ENCODE measurements around the gene TRAIP.

The TRAIP gene

GRCh38 chr3:49876567-49876966, 20.2 kb upstream of the TRAIP start:
- no peak for DNase-seq (ENCODE audit: low read depth in 2 of 3, low spot score in 1 of 3)

DNA sequence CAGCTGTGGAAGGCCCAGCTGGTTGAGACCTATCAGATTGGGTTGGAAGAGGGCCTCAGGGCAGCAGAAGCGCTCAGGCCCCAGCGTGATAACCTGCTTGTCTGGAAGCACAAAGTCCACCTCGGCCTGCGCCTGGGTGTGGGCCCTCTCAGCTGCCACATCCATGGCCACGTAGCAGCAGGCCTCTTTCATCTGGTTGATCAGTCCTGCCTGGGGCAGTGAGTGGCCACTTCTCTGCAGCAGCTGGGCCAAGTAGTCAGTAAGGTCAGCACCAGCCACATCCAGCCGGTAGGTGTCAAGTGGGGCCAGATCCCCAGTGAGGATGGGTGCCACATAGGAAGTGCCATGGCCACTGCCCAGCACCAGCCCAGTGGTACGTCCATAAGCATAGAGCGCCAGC, 17.3 kb upstream of the TRAIP start:
- DNase-seq (ENCODE audit: low read depth in 2 of 3, low spot score in 1 of 3), result no peak

GRCh38 chr3:49872801-49873281, 16.5 kb upstream of the TRAIP start:
- DNase-seq (ENCODE audit: low read depth in 2 of 3, low spot score in 1 of 3), result peak in 1 of 3 donors; percentile 18

- no peak for DNase-seq (ENCODE audit: low read depth in 2 of 3, low spot score in 1 of 3)
These were observed 15.3 kb upstream of the TRAIP start for GRCh38 chr3:49871531-49872153.

DNA sequence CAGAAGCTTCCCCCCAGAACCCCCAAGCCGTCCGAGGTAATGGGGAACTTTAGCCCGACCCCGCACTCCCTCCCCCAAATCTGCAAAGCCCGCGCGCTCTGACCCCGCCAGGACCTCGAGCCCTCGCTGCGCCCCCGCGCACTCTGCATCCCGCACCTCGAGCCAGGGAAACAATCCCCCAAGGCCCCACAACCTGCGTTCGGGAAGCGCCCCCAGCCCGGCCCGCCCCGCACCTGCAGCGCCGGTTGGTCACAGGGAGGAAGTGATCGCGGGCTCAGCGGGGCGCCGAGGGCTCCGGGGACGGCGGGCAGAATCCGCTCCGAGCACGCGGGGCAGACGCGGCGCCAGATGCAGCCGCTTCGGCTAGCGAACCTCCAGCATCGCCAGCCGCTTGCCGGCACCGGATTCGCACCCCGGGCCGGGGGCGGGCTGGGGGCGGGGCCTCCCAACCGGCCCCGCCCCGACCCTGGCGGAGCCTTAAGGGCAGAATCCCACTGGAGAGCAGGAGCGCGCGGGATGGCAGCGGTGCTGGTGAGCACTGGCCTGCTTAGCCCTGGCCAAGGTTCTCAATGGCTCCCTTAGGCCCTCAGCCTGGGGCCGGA, 13.3 kb upstream of the TRAIP start, which contains the start of gene CAMKV:
TSS of gene CAMKV (minus strand) at position 382 of the 602 bp plus-strand sequence. CDS start 7,518 bp downstream, outside the sequence.
- DNase-seq (ENCODE audit: low read depth in 2 of 3, low spot score in 1 of 3), result peak in 1 of 3 donors; percentile 23

- no peak for DNase-seq (ENCODE audit: low read depth in 2 of 3, low spot score in 1 of 3)
These were observed 12.6 kb upstream of the TRAIP start for GRCh38 chr3:49868862-49869466.

- no peak for DNase-seq (ENCODE audit: low read depth in 2 of 3, low spot score in 1 of 3)
These were observed 11.5 kb upstream of the TRAIP start for GRCh38 chr3:49867871-49868321.

GRCh38 chr3:49867400-49867799, 11.0 kb upstream of the TRAIP start:
- no peak for DNase-seq (ENCODE audit: low read depth in 2 of 3, low spot score in 1 of 3)

DNA sequence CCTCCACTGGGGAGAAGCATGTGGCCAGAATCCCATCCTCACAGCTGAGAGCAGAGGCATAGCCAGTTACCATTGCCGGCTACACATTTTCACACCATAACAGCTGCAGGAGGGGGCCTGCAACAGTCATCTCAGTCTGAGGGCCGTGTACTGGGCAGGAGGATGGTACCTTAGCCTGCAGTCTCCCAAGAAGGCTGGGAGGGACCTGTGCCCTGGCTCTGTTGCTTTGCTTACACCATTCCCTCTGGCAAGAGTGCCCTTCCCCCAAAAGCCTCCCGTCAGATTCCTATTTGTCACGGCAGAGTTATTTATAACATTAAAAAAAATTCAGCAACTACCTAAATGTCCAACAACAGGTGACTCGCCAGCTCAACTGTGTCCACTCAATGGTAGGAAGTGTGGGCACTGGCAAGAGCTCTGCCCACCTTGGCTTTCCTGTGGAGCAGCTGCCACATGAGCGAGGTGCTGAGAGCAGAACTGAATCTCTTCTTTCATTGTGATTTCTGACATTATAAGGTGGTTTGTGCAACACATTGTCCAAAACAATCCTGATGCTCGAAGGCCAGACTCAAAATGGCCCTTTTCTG, 8.9 kb upstream of the TRAIP start:
- DNase-seq (ENCODE audit: low read depth in 2 of 3, low spot score in 1 of 3), result no peak

DNA sequence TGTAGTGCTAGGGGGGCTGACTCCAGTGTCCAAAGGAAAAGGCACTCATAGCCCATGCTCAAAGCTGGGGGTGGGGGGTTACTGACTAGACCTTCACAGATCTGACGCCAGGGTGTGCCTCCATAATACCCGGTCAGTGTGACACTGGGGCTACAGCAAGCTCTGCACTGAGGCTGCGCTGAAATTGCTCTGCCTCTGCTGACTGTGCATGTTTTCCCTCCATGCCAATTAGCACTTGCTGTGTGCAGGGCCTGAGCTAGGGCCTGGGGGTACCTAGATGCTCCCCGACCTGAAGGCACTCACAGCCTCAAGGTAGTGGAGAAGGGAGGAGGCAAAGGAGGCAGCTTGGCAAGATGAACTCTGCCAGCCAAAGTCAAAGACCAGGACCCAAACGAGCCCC, 8.1 kb upstream of the TRAIP start:
- no peak for DNase-seq (ENCODE audit: low read depth in 2 of 3, low spot score in 1 of 3)

GRCh38 chr3:49859576-49860305, 3.4 kb upstream of the TRAIP start:
- no peak for DNase-seq (ENCODE audit: low read depth in 2 of 3, low spot score in 1 of 3)

- no peak for DNase-seq (ENCODE audit: low read depth in 2 of 3, low spot score in 1 of 3)
These were observed 702 bp downstream of the TRAIP start for GRCh38 chr3:49855662-49856061.

- no peak for DNase-seq (ENCODE audit: low read depth in 2 of 3, low spot score in 1 of 3)
These were observed 10.7 kb downstream of the TRAIP start for GRCh38 chr3:49845694-49846093.

GRCh38 chr3:49844464-49845183, 11.7 kb downstream of the TRAIP start:
- DNase-seq (ENCODE audit: low read depth in 2 of 3, low spot score in 1 of 3), result no peak

- no peak for DNase-seq (ENCODE audit: low read depth in 2 of 3, low spot score in 1 of 3)
These were observed 13.4 kb downstream of the TRAIP start for GRCh38 chr3:49842843-49843517.

GRCh38 chr3:49841806-49842205, 14.6 kb downstream of the TRAIP start:
- DNase-seq (ENCODE audit: low read depth in 2 of 3, low spot score in 1 of 3), result no peak

GRCh38 chr3:49841126-49841696, 15.2 kb downstream of the TRAIP start:
- DNase-seq (ENCODE audit: low read depth in 2 of 3, low spot score in 1 of 3), result no peak

DNA sequence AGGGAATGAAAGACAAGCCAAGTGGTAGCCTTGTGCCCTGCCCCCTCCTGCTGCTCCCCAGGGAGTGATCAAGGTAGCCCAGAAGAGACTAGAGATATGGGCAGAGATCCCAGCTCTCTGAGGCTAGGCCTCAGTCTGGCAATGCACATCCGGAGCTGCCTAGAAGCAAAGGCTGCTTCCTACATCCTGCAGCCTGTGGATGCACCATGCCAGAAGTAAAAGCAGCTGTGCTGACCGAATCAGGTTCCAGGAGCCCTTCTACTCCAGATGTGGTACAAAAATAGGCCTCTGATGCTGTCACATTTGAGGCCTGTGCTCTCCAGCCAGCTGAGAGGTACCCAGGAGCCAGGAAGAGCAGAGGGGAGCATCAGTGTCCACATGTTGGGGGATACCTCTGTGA, 16.0 kb downstream of the TRAIP start:
- no peak for DNase-seq (ENCODE audit: low read depth in 2 of 3, low spot score in 1 of 3)

- peak; percentile 55 to 73 (median 59) for DNase-seq (ENCODE audit: low read depth in 2 of 3, low spot score in 1 of 3)
These were observed 17.1 kb downstream of the TRAIP start for GRCh38 chr3:49839193-49839809.
